C4-2B (cell line): ENCODE data around the gene FANCF.

Experiments used
- H3K27ac ChIP-seq: fragments of 450-650 bp; 2 replicates; pipeline ENCODE4 v1.5.1; 2017
- CTCF ChIP-seq: fragments of 450-650 bp; conservative IDR thresholded peaks from 2 replicates; pipeline ENCODE4 v1.5.1; 2017; ENCODE audit warnings: mild to moderate bottlenecking
- ZFX ChIP-seq: fragments of 450-650 bp; IDR thresholded peaks from 2 replicates; pipeline ENCODE4 v1.6.1; 2017

FANCF gene

DNA sequence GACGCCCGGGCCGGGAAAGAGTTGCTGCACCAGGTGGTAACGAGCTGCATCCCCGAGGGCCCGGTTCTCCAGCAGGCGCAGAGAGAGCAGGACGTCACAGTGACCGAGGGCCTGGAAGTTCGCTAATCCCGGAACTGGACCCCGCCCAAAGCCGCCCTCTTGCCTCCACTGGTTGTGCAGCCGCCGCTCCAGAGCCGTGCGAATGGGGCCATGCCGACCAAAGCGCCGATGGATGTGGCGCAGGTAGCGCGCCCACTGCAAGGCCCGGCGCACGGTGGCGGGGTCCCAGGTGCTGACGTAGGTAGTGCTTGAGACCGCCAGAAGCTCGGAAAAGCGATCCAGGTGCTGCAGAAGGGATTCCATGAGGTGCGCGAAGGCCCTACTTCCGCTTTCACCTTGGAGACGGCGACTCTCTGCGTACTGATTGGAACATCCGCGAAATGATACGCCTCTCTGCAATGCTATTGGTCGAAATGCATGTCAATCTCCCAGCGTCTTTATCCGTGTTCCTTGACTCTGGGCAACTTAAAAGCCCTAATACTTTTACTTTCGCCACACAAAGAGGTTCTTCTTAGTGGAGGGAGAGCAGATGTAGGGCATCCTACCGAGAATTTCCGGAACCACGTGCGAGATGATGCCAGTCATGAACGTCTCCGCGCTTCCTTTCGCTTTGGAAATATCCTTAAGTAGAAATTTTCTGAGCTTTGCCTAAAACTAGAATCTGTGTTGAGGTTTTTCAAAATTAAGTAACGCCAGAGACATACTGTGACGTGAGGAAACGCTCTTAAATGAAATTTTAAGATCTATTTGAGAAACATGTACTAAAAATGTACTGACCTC is at the start of gene FANCF:
FANCF (minus strand) TSS at position 376 of the 840 bp plus-strand sequence; CDS start at position 363, 13 bp downstream.
- TF ChIP-seq ZFX (peak; percentile 85), CTCF (no peak)
- H3K27ac ChIP-seq = peak within 1 kb of the TSS; percentile 94

GRCh38 chr11:22674470-22675439 is 49.1 kb upstream of the FANCF start:
- H3K27ac ChIP-seq = no peak overlapping the region
- TF ChIP-seq CTCF = no peak
- TF ChIP-seq ZFX = no peak

- TF ChIP-seq CTCF (no peak), ZFX (no peak)
- no peak overlapping the region for H3K27ac ChIP-seq
These were observed 46.1 kb upstream of the FANCF start for GRCh38 chr11:22671751-22672150.

- no peak overlapping the region for H3K27ac ChIP-seq
- TF ChIP-seq ZFX (no peak), CTCF (peak; percentile 36)
These were observed 45.2 kb upstream of the FANCF start for GRCh38 chr11:22670830-22671229.

GRCh38 chr11:22669368-22669767 is 43.7 kb upstream of the FANCF start:
- TF ChIP-seq ZFX = no peak
- no peak for TF ChIP-seq CTCF

DNA sequence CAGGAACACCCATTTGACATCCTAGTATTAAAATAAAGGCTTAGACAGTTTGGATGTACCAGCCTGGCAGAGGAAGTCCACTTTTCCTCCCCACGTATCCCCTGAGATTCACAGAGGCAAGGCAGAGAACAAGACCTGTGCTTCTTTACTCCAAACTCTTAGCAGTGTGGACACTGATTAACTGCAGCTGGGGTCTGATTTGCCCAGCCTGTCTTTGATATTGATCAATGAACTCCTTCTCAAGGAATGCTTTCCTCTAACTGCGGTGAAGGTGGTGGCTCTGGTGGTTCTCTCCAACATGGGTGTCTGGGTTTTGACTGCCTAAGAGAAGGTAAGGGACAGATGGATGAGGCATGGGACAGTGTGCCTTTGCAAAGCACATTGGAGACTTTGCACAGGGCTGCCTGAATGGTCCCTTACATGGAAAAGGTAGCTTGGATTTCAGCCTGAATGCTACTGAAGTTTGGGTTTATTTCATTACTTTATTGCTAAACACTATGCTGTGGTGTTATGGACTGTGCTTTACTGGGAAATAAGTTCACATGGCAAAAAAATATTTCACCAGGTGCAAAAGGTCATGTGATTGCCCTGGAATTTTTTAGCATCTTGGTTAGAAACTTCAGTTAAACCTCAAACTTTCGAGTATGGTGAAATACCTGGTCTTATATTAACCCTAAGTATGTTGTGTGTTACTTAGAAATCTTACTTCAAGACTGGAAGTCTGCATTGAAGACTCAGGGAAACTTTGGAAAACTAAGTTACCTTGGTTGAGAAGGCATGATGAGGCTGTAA is 42.6 kb upstream of the FANCF start:
- TF ChIP-seq CTCF = no peak
- TF ChIP-seq ZFX = no peak
- H3K27ac ChIP-seq = no peak overlapping the region

More at GRCh38 chr11:22669368-22669767, 43.7 kb upstream of the FANCF start:
- H3K27ac ChIP-seq = no peak overlapping the region
